Right lung (tissue), 5 donors: Measurements from ENCODE around the gene RPIA. TPM values are rescaled to one million over a fixed set of nuclear protein-coding genes. Genes with fewer than 3 reads are reported as not detected.

ENCODE experiments used
- DNase-seq, 2 donors: peaks; one replicate each; pipeline ENCODE4 v3.0.0-alpha.2; 2013
- polyA plus RNA-seq, 5 donors: library from polyadenylated mRNA; unstranded; fragments of 120-200 nt; gene quantifications; one replicate each; pipeline versions ENCODE4 v1.2.1 to v1.2.3, GENCODE V29; 2013; ENCODE audit warnings: inconsistent platforms in 1 of 5, low replicate concordance in 1 of 5; ENCODE audit not compliant: insufficient read length in 5 of 5, insufficient read depth in 1 of 5

Gene RPIA
- polyA plus RNA-seq, 5 donors = 33.0 to 35.3 (median 34.1) TPM

DNA sequence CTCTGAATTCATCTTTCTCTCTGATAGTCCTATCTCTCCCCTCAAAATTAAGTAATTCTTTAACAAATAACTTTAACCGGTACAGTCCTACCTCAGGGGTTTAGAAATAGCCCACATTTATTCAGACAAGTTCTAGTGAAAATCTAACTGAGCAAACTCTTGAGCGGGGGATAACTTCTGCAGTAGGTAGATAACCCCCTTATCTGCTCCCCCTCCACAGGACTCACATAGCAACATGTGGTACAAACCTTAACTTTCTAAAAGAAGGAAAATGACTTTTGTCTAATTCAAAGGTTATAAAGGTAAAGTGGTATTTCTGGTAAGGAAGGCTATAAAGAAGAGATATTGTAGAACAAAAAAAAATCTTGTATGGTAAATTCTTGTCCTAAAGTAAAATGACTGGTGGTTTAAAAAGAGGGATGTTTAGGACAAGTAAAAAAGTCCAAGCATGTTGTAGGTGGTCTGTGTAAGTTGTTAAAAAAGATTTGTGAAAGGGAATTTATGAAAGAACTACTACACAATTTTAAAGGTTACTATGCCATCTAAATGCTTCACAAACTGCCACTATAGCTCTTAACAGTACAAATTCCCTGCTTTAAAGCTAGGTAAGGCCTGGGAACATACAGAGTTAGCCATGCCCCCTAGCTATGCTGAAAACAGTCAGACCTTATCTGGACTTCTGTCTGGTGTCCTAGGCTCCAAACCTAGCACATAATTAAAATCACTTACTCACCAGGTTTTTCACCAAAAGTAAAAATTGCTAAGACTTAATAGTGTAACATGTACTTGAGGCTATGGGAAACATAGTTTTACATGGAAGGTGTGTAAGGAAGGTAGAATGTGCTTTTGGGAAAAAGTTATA lies 8.1 kb upstream of the RPIA start:
- DNase-seq = no peak

DNA sequence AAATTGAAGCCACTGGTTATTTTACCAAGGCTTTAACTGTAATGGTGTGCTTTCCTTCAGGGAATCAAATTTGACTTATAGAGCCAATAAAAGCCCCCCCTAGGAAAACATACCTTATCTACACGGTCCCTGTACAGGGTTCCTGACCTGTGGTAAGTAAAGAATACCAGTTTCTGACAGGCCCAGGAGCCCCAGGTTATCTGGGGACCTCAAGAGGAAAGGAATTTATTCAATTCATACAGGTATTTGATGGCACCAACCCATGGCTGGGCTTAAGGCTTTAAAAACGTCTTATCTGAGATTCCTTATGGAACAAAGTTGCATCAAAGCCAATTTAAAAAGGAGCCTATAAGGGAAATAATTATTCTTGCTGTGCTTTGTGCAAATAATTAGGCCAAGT lies 7.0 kb upstream of the RPIA start:
- no peak for DNase-seq

DNA sequence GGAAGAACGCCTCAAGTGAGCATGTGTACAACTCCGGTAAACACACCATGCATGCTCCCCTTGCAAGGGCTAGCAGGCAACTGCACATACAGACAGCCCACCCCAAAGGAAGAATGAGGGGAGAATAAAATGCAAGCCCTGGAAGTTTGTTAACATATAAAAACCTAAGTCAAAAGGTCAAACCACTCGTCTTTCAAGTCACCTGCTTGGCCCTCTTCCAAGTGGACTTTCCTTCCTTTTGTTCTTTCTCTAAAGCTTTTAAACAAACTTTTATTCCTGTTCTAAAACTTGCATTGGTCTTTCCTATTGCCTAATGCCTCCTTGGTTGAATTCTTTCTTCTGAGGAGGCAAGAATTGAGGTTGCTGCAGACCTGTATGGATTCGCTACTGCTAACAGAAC lies 5.2 kb upstream of the RPIA start:
- DNase-seq = no peak

DNA sequence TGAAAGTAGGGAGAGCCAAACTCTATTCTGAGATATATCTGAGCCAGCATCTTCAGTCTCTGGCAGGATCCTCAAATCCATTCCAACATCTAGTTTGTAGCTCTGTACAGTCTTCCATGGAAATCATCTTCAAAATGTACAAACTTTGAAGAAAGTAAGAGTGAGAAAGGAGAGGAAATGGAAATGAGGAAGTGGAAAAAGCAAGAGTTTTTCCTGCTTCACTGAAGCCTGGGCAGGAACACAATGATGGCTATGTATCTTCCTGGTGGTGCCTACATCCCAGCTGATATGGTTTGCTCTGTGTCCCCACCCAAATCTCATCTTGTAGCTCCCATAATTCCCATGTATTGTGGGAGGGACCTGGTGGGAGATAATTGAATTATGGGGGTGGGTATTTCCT lies 4.1 kb upstream of the RPIA start:
- DNase-seq = no peak

DNA sequence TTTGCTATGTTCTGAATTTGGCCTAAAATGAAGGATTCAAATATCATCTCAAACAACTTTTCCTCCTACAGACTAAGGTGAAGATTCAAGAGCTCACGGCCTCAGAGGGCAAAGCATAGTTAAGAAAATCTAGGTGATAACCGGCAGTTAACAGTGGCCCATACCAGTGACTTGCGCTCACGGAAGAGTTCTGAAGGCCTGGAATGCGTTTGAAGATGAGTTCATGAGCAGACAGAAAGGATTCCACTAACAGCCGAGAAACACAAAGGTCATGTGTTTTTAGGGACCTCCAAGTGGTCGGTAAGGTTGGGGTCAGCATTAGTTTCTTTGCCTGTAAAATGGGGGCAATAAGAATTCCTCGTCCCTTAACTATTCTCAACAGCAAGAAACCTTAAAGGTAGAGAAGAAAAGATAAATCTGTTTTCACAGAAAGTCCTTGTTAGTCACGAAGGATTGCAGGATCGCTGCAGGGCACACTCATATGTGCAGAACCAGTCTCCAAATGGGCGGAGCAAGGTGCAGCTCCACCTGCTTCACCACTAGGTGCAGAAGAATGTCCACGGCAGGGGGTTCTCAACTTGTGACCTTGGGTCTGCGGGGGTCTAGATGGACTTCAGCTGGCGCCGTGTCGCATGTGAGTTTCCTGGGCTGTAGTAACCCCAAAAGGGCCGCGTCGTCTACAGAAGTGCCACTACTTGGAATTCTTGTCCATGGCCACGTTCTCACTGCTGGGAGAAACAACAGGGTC lies 708 bp upstream of the RPIA start:
- no peak for DNase-seq

DNA sequence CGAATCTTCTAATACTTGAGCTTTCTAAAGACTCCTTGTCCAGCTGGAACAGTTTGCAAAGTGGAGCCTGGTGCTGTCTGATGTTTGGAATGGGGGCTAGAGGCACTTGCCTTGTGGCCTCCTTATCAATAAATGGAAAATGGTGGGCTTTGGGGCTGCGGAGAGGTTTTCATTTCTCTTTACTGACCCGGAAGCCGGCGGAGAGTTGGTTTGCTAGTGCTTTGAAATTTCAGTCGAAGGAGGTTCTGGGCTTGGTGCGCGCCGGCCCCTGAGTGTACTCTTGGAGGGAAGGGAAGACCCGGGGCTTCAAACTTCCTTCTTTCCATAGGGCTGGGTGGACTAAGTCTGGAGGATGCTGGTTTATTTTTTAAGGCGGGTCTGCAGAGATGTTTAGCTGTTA lies 714 bp downstream of the RPIA start:
- DNase-seq = no peak

DNA sequence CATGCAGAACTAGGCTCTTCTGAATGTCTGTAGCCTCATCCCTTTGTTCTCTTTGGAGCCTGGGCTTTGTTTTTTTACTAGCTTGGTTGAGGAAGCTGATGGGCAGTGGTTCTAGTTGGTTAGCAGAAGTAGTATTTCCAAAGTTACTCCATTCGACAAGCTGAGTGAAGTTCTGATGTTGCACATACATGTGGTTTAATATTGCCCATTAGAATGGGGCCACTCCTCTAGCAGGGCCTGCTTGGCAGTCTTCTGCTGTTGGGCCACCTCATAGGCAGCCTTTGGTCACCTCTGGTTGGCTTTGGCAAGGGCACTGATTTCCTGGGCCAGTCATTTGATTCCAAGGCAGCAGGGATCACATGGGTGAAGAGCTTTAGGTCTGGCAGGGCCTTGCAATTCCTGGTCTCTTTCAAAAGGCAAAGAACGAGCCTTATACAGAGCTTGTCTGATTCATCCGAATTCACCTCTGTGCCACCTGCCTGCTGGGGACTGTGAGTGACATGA lies 2.5 kb downstream of the RPIA start:
- no peak for DNase-seq

DNA sequence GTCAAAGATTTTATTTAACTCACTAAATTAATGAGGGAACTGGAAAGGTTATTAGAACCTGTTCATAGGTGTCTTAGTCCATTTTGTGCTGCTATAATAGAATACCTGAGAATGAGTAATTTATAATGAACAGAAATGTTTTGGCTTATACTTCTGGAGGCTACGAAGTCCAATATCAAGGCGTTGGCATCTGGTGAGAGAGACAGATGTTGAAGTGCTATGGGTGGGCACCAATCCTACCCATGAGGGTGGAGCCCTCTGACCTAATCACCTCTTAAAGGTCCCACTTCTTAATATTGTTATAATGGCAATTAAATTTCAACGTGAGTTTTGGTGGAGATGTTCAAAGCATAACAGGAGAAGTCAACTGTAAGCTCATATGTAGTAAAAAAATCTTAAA lies 5.1 kb downstream of the RPIA start:
- DNase-seq = no peak

DNA sequence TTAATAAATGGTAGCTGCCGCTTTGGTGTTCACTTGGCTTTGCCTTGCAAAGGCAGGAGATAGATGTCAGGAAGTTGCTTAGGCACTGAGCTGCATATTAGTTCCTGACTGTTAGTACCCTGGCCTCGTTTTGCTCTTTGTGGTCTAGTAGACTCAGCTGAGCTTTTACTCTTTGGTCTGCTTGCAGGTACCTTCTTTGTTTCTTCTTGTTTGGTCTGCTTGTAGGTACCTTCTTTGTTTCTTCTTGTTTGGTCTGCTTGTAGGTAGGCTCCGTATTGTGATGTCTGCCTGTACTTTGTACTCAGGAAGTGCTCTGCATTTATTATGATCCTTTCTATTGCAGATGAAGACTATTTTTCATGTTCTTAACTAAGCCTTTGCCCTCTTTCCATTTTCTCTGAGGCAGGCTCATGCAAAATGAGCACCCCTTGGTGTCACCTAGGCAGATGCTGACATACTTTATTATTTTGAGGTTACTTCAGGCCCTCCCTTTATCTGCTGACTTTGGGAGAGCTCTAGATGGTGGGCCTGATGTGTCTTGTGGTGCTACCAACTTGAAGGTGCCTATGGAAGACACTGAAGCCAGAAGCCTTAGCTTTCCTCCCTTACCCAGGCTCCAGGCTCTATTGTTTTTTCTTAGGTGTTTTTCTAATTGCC lies 6.0 kb downstream of the RPIA start:
- no peak for DNase-seq

DNA sequence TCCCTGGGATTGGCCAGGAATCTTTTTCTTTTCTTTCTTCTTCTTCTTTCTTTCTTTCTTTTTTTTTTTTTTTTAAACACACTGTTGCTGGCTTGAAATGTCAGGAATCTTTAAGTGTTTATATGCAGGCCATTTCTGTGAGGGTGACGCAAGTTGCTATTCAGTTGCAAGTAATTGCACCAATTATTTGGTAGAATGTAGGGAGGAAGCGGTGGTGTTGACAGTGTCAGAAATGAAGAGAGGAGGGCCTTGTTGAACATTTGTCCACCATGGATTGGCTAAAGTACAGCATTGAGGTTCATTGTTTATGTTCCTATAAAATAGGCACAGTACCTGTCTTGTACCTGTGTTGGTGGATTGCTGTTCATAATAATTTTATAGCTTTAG lies 6.5 kb downstream of the RPIA start:
- DNase-seq = no peak

DNA sequence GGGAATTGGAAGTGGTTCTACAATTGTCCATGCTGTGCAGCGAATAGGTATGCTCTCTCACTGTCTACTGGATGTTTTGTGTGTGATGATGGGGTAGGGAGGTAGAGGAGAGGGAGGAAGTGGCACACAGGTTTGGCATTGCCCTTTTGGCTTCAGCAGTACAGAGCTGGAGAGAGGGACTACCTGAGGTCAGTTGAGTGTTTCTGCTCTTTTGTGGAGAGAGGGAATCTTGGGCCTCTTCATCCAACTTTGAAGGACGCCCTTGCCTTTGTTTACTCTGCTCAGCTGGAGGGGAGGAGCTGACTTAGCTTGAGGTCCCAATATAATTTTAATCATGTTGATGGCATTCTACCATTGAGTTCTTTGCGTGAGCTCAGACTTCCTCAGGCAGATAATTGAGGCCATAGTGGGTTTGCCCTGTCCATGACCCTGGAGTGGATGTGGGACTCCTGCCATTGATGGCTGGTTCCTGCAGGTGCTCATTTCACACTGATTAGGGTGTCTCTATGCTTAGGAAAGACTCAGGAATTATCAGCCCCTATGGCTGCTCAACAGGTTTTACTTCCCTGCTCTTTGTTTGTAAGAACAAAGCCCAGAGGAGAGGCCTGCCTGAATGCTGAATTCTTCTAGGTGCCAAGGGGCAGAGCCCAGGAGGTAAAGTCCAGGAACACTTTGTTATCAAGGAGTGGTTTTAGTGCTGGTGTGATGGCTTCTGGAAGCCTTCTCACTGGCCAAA lies 7.2 kb downstream of the RPIA start:
- DNase-seq = no peak

DNA sequence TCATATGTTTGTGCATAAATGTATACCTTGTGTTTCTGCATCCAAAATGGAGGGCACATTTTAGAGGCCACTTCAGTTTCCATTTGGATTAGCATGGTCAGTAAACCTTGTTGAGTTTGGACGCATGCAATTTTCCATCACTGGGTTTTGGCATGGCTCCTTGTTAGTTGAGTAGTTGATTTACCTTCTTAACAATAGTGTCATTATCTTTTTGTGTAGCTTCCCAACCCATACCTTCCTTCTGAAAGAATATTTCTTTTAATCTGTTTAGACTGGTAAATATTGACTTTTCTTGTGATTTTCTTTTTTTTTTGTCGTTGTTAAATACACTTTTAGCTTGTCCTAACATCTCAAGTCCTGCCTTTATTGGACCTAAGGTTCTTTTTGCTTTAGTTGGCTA lies 15.5 kb downstream of the RPIA start:
- DNase-seq = no peak

DNA sequence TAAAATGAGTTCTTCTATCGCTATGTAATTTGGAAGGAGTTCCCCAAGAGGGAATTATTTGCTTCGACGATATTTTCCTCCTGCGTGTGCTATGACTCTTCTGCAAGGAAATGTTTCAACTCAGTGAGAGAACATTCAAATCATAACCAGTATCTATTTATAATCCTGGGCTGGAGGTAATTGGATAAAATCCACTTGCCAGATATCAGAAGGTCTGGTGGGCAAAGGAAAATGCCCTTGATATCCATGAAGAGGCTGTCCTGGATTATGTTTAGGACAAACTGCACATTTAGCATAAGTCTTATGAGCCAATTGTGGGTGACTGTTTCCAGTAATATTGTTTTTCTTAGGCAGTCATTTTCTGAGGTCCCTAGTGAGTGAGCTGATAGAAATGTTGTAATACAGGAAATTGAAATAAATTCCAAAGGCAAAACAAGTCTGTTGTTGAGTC lies 17.7 kb downstream of the RPIA start:
- no peak for DNase-seq

DNA sequence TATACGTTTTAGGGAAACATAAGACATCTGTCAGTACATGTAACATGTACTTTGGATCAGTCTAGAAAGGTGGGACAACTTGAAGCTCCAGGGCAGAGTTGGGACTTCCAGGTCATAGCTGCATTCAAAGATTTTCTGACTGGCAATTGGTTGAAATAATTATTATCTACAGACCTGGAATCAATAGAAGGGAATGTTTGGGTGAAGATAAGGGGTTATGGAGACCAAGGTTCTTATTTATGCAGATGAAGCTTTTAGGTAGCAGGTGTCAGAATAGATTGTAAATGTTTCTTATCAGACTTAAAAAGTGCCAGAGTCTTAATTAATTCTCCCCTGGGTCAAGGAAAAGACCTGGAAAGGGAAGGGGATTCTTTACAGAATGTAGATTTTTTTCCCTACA lies 19.8 kb downstream of the RPIA start:
- DNase-seq = no peak

DNA sequence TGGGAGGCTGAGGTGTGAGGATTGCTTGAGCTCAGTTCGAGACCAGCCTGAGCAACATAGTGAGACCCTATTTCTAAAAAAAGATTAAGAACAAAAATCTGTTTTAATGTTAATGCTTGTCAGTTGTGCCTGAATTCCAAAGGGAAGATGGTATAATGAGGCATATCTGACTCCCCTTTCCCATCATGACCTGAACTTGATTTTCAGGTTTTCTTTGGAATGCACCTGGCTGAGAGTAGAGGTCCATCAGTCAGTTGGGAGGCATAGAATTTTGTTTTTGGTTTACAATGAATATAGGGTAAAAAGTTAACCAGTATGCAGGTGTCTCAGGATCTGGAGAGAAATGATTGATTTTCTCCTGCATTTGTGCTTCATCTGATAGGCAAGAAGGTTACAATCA lies 20.4 kb downstream of the RPIA start:
- no peak for DNase-seq

DNA sequence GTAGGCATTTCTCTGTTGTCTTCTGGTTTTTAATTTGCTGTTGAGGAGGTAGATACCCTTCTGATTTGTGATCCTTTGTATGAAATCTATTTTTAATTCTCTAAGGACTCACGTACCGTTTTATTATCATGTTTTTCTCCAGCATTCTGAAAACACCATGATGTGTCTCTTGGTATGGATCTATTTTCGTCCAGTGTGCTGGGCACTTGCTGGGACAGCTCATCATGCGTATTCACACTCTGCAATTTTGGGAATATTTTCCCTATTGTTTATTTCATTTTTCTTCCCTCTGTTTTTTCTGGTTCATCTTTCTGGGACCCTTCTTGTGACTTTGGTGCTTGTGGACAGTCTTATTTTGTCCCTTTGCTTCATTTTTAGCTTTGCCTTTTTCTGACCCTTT lies 21.9 kb downstream of the RPIA start:
- DNase-seq = no peak

DNA sequence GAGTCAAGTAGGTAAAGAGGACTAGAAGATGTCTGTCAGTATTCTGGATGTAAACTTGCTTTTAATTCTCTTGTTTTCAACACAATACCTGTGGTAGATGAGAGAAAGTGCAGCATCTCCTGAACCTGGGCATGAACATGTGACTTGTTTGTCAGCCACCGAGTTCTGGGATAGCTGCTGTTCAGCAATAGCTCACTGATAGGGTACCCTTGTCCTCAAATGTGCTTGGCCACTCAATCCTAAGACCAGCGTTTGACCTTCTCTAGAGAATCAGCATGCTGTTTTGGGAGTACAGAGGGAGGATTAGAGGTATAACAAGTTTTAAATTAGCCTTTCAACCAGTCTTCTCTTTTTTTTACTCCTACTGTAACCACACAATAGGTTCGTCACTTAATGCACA lies 23.2 kb downstream of the RPIA start:
- DNase-seq = no peak

DNA sequence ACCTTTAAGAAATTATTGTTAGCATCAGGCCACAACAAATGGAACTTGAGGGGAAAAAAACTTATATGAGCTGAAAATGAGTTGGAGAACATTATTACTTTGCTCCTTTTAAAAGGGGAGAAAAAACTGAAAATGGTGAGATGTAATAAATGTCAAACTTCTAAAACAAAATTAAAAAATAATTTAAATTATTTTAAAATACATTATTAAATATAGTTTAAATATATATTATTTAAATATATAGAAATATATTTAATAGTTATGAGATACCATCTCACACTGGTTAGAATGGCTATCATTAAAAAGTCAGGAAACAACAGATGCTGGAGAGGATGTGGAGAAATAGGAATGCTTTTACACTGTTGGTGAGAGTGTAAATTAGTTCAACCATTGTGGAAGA lies 28.9 kb downstream of the RPIA start:
- no peak for DNase-seq

DNA sequence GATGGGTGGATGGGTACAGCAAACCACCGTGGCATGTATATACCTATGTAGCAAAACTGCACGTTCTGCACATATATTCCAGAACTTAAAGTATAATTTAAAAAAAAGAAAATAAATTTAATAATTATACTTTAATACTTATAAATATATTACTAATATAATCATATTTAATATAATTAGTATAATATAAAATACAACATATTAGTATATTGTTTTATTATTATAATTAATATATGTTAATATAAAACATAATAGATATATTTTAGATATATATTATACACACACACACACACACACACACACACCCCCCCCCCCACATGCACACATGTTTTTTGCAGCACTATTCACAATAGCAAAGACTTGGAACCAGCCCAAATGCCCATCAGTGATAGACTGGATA lies 29.8 kb downstream of the RPIA start:
- DNase-seq = no peak

DNA sequence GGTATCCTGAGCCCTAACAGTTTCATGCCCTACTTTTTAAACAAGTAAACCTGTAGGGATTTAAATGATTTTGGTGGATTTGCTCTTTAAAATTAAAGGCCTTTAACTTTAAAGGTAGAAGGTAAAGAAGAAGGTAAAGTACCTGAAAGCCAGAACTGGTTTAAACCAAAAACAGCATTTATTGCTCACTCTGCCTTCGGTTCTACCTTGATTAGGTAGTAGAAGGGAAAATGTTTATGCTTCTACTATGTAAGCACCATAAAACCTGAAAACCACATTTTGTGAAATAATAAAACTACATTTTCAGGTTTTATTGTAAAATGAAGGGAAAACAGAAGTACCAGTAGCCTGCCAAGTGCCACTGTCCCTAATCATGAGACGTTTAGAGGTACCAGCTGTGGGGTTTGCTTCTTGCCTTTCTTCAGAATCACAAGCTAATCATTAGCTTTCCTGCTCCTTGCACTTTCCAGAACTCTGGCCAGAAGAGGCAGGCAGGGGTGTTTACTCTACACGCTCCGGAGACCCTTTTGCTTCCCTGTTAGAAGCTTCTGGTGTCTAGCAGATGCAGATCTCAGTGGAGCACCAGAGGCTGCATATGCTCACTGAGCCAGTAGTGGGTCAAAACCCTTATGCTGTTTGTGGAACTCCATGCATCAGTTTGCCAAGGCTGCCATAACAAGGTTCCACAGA lies 33.3 kb downstream of the RPIA start:
- DNase-seq = no peak

DNA sequence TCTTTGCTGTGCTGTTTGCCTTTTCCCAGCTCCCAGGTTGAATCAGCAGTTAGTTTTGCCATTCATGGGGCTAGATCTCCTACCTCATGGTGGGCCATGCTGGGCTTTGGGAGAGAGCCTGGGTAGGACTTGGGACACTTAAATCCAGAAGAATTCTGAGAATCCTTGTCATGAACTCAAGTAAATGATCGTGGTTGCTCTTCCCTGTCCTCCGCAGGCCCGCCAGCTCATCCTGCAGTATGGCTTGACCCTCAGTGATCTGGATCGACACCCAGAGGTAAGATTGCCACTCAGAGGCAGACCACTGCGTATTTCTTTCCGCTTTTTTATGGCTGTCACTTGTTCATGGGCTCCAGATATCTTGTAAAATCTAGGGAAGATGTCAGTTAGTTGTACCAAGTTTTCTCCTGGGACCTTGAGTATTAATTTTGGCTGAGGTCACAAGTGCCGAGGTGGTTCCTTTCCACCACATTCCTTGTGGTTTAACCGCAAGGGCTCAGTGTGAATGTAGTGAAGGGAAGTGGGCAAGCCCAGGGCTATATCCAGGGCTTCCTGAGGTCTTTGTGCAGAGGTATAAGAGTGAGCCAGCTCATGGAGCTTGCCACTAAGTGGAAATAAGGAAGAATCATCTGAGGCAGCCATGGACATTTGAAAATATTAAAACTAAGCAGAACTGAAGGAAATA lies 37.7 kb downstream of the RPIA start:
- DNase-seq = no peak
